Stimulated activated CD8-positive, alpha-beta memory T cell treated with anti-CD3 and anti-CD28 coated beads, Interleukin-15, amount 100 ng/mL, for 1 hour (primary cell): ENCODE data around the gene SNRNP200.

Experiments
- DNase-seq: peaks from one replicate; pipeline ENCODE4 v3.0.0-alpha.2; 2020; ENCODE audit warnings: low read depth

Gene SNRNP200

GRCh38 chr2:96251721-96252292, 53.5 kb downstream of the SNRNP200 start:
- no peak for DNase-seq

- DNase-seq: no peak
Observed at GRCh38 chr2:96250188-96250587, 55.2 kb downstream of the SNRNP200 start.

GRCh38 chr2:96249654-96250053, 55.7 kb downstream of the SNRNP200 start:
- DNase-seq: no peak

- DNase-seq: no peak
Observed at GRCh38 chr2:96248624-96249023, 56.7 kb downstream of the SNRNP200 start.

GRCh38 chr2:96247896-96248295, 57.5 kb downstream of the SNRNP200 start:
- DNase-seq: no peak

- DNase-seq: no peak
Observed at GRCh38 chr2:96247009-96247408, 58.3 kb downstream of the SNRNP200 start.

GRCh38 chr2:96245609-96246390, 59.5 kb downstream of the SNRNP200 start:
- no peak for DNase-seq

- no peak for DNase-seq
Observed at GRCh38 chr2:96243843-96244242, 61.5 kb downstream of the SNRNP200 start.

GRCh38 chr2:96241900-96242611, 63.3 kb downstream of the SNRNP200 start:
- DNase-seq: peak; percentile 5

GRCh38 chr2:96241227-96241626, 64.1 kb downstream of the SNRNP200 start:
- no peak for DNase-seq

GRCh38 chr2:96240341-96241038, 64.9 kb downstream of the SNRNP200 start:
- no peak for DNase-seq

- no peak for DNase-seq
Observed at GRCh38 chr2:96239745-96240264, 65.5 kb downstream of the SNRNP200 start.

GRCh38 chr2:96239091-96239490, 66.3 kb downstream of the SNRNP200 start:
- no peak for DNase-seq

- DNase-seq: no peak
Observed at GRCh38 chr2:96238266-96238665, 67.1 kb downstream of the SNRNP200 start.

- no peak for DNase-seq
Observed at GRCh38 chr2:96236882-96237281, 68.5 kb downstream of the SNRNP200 start.

GRCh38 chr2:96233880-96234316, 71.4 kb downstream of the SNRNP200 start:
- DNase-seq: no peak

GRCh38 chr2:96233436-96233835, 71.9 kb downstream of the SNRNP200 start:
- DNase-seq: no peak

GRCh38 chr2:96231316-96231715, 74.0 kb downstream of the SNRNP200 start:
- DNase-seq: no peak

GRCh38 chr2:96225016-96225533, 80.3 kb downstream of the SNRNP200 start:
- no peak for DNase-seq
